Measurements from ENCODE around the gene TRIM46.

TRIM46 gene, protein sequence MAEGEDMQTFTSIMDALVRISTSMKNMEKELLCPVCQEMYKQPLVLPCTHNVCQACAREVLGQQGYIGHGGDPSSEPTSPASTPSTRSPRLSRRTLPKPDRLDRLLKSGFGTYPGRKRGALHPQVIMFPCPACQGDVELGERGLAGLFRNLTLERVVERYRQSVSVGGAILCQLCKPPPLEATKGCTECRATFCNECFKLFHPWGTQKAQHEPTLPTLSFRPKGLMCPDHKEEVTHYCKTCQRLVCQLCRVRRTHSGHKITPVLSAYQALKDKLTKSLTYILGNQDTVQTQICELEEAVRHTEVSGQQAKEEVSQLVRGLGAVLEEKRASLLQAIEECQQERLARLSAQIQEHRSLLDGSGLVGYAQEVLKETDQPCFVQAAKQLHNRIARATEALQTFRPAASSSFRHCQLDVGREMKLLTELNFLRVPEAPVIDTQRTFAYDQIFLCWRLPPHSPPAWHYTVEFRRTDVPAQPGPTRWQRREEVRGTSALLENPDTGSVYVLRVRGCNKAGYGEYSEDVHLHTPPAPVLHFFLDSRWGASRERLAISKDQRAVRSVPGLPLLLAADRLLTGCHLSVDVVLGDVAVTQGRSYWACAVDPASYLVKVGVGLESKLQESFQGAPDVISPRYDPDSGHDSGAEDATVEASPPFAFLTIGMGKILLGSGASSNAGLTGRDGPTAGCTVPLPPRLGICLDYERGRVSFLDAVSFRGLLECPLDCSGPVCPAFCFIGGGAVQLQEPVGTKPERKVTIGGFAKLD

DNA sequence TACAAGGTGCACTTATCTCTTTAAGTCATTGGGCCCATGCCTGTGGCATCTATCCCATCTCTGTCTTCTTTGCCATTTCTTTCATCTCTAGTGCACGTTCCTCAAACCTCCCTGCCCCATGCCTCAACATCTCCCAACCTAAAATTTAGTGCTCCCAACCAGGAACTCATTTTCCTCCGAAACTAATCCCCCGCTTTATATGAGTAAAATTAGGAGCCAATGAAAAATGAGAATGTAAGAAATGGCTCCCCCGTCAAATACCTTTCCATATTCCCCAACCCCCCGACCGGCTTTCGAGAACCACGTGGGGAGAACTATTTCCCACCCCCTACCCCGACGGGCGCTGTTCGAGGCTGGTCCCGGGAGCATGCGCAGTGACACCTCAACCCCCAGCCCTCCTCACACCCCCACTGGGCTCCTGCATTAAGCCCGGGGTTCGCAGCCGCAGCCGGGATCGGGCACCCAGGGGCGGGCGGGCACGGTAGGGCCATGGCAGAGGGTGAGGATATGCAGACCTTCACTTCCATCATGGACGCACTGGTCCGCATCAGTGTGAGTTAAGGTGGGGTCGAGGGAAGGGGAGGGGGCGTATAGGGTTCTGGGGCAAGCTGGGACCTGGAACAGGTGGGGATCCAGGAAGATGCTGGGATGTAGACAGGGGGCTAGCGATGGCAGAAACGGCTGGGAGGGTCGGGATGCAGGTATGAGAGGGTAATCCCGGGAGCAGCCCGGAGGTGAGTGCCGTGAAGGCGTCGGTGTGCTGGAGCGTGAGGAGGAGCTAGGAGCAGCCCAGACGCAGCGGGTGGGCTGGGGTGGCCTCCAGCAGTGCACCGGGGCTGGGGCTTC lies at the start of gene TRIM46:
TRIM46 (plus strand) TSS at position 372 of the 846 bp plus-strand sequence; CDS start at position 490, 118 bp downstream.
- peak; percentile 90 for DNase-seq

DNA sequence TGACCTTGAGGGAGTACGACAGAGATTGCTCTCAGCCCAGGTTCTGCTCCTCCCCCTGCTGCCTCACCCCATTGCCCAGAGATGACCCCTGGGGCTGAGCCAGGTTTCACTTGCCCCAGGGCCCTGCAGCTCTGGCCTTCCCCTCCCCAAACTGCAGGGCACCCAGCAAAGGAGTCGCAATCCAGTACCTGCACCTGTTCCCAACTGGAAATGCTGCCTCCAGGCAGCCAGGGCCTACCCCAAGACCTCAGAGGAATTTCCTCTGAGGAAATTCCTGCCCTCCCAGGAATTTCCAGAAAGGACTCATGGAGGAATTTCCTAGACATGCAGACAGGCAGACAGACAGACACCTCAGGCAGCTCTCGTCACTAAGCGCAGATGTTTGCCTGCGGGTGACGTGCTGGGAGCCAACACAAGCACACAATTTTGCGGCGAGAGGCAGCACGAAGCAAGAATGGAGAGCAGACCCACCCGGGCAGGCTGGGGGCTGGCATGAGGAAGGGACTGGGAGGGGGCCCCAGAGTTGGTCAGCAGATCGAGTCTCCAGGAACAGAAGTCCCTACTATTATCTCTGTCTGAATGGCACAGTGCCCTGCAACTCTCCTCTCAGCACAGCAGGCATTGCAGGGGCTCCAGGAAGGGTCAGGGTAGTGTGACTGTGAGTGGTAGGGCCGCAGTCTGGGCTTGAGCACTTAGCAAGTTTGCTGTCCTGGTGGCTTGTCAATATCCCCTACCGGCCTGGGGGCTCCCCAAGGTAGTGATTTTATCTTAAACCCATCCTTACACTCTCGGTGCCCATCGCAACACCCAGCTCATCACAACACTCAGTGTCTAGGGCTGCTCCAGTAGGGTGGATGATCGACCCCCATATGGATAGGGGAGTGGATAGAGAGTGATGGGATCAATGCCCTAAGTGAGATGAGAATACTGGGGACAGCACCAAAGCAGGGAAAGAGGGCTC lies 48.9 kb upstream of the TRIM46 start:
- DNase-seq: no peak

DNA sequence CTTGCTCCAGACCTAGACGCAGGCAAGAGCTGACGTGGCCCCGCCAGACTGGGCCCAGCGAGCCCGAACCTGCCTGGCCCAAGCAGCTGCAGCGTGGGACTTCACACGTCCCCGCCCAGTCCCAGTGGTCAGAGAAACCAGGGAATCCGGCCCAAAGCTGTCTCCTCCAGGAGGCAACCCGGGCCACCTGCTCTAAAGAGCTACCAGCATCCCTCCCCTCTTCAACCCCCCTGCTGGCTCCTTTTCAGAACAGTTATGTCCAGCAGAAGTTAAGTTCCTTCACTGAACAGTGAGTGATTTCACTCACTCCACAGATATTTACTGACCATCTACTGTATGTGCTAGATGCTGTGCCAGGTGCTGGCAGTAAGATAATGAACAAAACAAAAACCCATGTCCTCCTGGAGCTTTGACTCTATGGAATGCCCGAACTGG lies 48.1 kb upstream of the TRIM46 start:
- DNase-seq: no peak

DNA sequence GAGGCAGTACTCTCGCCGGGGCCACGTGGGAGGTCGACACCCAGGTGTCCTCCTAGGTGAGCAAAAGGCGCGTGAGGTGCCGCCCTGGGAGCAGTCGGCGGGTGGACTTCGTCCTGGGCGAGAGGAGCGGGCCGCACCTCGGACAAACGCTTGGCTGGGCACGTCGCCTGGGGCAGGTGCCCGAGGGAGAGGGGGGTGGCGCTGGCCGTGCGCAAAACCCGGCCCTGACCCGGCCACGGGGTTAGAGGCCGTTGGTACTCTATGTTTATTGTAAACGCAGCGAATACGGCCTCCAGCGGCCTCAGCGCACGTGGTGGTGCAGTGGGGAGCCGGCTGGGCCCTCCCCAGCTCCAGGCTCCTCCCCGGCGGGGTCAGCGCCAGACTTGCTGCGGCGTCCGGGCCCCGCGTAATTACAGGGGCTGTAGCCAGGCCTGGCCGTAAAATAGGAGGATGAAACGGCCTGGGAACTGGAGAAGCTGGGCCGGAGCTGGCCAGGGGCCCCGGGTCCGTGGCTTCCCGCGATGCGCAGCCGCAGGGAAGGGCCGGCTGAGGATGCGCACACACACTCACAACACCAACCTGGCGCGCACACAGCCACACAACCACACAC lies 47.6 kb upstream of the TRIM46 start:
- peak; percentile 81 for DNase-seq

DNA sequence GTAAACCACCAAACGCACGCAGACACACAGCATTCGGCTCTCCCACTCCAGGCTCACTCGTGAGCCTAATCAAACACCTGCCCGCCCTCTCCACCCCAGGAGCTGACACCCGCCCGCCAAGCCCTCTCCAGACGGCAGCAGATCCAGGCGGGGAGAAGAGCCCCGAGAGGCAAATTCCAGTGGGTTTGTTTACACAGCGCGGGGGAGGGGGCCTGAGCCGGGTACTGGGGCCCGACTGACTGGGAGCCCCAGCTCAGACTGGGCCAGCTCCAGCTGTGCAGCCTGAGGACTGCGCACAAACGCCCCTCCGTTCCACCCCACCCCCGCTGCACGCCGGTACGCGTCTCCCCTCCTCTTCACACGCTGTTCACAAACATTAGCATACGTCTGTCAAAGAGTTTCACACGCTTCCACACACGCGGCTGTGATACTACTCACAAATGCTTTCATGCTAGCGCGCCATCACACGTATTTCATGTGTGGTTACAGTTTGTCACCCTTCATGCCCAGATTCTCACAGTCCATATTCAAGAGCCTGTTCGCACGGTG lies 47.0 kb upstream of the TRIM46 start:
- peak; percentile 100 for DNase-seq

DNA sequence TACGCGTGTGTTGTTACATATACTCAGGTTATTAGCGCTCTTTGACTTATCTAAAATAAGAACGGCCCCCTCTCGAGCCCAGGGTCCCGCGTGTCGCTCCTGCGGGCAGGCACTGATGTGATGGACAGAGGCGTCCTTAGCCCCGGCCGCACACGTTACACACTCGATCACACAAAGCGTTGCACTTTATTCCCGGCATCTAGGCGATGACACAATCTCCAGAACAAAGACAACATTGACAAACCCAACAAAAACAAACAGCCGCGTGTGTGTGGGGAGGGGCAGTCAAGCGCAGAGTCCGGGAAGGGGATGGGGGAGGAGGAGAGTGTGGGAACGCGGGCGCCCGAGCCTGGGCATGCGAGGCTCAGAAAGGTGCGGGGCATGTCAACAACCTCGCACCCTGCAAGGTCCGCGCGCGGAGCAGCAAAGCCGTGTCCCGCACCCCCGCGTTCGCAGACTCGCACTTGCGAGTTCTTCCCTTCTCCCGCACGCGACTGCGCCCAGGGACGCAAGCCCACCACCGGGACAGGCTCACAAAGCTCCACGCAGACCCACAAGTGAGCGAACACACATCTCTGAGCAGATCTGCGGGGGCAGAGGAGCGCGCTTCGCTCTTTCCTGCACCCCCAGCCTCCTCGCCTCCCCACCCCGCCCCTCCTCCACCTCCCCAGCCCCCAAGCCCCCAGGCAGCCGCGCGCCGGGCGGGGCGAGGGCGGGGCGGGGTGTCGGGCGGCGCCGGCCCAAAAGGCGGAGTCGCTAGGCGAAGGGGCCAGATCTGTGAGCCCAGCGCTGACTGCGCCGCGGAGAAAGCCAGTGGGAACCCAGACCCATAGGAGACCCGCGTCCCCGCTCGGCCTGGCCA lies 46.3 kb upstream of the TRIM46 start, which contains the start of gene EFNA1:
EFNA1 (plus strand) TSS at position 772 of the 862 bp plus-strand sequence. CDS start 102 bp downstream, outside the sequence.
- DNase-seq: peak; percentile 97

DNA sequence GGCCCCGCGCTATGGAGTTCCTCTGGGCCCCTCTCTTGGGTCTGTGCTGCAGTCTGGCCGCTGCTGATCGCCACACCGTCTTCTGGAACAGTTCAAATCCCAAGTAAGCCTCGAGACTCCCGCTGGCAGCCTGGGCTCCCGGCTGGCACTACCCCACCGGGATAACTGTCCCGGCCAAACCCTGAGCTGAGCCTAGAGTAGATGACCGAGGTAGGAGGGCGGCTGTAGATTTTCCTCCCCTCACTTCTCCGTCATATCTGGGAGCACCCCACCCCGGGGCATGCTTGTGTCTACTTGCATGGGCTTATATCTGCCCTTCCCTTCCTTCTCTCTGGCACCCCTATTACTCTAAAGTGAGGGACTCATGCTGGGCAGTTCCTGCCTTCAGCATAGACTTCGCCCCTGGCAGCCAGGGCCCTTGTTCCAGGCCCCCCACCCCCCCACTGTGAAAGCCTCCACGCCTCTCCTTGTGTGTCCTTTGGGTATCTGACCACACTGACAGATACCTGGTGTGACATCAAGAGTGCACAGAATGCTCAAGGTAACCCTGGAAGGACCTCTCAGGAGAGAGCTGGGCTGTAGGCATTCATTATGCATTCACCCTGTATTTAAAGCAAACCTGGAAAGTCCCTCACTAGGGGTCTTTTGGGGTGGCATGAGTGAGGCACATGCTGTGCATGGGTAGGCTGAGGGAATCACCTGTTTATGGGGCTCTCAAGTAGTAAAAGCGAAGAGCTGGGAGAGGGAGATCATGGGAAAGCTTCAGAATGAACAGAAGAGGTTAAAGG lies 45.5 kb upstream of the TRIM46 start:
- peak; percentile 54 for DNase-seq

DNA sequence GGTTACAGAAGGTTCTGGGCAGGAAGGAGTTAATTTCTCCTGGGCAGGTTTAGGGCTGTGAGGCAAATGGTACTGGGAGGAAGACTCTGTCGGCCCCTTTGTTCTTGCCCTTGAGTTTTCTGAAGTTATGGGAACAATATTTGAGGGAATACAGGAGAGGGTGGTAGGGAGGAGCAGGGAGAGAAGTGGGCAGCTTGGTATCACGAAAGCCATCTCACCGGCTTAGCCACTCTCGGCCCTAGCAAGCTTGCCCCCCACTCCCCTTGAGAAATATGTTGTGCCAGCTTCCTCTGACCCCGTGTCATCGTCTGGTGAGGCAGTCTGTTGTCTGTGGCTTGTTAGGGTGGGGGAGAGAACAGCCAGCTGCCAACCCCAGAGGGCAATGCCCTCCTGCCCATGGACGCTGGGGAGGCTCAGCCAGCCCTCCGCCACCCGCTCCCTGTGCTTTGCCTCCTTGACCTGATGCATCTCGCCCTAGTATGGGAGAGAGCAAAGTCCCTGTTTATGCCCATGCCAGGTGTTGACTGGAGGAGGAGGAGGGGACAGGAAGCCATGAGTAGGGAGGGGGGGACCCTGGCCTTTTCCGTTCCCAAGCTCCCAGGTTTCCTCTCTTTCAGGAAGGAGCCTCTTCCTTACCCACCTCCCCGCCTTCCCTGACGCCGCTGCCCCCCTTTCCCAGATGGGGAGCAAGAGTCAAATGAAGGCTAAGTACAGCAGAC lies 44.7 kb upstream of the TRIM46 start:
- peak; percentile 73 for DNase-seq

DNA sequence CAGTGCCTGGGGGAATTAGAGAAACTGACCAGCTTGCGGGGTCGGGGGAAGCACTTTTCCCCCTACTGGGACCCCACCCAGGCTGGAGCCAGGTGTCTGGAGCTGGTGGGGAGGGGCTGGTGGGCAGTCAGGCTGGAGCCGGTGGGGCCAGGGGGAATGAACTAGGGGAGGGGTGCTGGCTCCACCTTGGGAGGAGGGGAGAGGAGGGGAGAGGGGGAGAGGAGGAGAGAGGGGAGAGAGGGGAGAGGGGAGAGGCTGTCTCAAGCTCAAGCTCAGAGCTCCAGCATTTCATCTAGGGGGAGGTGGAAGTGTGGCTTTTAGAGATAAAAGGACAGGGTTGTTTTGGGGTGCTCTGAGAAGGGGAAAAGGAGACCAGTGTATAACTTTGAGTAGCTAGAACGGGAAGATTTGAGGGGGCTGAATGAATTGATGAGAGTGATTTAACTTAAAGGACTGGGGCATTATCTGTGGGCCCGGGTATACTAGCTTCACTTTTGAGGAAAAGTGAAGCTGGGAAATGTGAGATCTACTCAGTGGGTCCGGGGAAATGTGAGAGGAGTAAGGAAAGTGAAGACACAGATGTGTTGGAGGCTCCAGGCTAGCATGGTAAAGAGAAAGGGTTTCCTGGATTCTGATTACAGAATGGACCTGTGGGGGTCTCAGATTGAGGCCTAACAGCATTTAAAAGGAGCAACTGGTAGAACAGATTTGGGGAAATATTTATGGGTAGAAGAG lies 43.2 kb upstream of the TRIM46 start:
- DNase-seq: no peak

DNA sequence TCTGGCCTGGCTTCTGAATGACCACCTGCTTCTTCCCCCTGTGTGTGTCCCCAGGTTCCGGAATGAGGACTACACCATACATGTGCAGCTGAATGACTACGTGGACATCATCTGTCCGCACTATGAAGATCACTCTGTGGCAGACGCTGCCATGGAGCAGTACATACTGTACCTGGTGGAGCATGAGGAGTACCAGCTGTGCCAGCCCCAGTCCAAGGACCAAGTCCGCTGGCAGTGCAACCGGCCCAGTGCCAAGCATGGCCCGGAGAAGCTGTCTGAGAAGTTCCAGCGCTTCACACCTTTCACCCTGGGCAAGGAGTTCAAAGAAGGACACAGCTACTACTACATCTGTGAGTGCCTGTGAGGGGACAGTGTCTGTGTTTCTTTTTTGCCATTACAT lies 42.4 kb upstream of the TRIM46 start:
- no peak for DNase-seq

DNA sequence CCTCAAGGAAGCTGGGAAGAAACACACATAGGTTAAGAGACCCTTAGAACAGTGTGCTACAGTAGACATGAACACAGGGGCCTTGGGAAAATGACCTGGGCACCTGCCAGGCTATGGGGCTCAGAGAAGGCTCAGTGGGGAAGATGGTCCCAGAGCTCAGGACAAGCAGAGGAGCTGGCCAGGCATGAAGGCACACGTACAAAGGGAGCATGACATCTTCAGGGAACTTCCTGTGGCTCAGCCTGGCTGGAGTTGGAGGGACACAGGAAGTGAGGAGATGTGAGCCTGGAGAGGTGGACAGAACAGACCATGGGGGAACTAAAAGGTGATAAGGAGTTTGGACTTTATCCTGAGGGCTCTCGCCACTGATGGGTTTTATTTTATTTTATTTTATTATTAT lies 41.8 kb upstream of the TRIM46 start:
- no peak for DNase-seq

DNA sequence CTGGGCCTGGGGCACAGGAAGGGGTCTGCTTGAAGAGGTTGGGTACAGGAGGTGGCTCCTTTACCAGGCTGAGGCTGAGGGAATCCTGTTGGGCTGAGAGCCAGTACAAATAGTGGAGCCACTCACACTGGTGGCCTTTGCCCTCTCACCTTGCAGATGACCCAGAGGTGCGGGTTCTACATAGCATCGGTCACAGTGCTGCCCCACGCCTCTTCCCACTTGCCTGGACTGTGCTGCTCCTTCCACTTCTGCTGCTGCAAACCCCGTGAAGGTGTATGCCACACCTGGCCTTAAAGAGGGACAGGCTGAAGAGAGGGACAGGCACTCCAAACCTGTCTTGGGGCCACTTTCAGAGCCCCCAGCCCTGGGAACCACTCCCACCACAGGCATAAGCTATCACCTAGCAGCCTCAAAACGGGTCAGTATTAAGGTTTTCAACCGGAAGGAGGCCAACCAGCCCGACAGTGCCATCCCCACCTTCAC lies 39.8 kb upstream of the TRIM46 start:
- DNase-seq: no peak

DNA sequence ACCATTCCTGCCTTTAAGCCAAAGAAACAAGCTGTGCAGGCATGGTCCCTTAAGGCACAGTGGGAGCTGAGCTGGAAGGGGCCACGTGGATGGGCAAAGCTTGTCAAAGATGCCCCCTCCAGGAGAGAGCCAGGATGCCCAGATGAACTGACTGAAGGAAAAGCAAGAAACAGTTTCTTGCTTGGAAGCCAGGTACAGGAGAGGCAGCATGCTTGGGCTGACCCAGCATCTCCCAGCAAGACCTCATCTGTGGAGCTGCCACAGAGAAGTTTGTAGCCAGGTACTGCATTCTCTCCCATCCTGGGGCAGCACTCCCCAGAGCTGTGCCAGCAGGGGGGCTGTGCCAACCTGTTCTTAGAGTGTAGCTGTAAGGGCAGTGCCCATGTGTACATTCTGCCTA lies 39.3 kb upstream of the TRIM46 start:
- no peak for DNase-seq

DNA sequence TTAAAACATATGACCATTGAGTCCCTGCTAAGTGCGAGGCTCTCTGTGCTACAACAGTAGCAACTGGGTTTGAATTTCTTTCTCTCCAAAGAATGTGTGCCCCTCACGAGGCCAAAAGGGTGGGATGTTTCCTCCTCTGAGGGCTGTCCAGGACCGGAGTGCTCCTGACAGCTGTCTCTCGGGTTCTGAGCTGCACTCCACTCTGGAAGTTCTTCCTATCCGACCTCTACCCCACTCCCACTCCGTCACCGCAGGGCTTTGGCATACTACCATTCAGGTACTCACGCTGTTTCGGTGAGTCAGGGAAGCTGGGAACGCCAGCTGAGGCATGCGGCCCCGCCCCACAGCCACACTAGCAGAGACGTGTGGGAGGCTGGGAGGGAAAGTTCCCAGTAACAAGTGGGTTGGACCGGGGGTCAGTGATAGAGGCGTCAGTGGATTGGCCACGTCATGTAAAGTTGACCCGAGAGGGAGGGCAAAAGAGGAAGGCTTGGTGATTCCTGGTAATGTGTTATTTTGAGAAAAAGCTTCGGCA lies 38.7 kb upstream of the TRIM46 start:
- DNase-seq: peak; percentile 66

DNA sequence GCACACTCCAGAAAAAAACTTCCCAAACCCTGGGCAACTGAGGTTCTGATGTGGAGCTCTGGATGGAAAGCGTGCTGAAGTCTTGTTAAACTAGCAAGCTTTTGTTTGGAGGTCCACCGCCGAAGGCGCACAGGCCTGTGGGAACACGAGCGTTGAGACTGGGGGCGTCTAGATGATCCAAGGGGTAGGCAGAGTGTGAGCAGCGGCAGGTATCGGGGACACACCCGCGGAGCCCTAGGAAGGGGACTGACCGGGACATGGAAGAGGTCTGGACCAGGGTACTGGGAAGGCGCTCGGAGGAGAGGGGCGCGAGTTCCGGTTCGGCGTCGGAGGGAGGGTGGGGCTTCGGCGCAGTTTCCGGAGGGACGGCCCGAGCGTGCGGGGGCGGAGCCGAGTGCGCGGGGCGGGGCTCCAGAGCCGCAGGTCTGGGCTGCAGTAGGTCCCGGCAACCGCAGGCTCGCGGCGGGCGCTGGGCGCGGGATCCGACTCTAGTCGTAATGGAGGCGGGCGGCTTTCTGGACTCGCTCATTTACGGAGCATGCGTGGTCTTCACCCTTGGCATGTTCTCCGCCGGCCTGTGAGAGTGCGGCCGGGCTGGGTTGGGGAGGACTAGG lies 38.1 kb upstream of the TRIM46 start, which contains the start of gene SLC50A1:
SLC50A1 (plus strand) TSS at position 438 of the 614 bp plus-strand sequence; CDS start at position 498, 60 bp downstream.
- DNase-seq: peak; percentile 99

DNA sequence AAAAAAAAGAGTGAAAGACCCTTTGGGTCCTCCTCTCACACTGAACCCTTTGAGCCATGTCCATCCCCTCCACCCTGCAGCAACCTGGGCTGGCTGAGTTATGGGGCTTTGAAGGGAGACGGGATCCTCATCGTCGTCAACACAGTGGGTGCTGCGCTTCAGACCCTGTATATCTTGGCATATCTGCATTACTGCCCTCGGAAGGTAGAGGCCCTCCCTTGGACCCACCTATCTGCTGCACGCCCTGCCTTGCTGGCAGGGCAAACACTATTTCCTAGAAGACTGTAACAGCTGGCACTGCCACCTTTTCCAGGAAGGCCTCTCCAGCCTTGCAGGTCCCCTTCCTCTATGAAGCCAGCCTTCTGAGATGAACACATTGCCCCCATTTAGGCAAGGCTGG lies 36.9 kb upstream of the TRIM46 start:
- peak; percentile 45 for DNase-seq

Measured in NCI-H526 treated with DMSO at 0.1 percent for 48 hours (cell line).